GM11168 (cell line): ENCODE data around the gene SDK1.

ENCODE experiments used
- in situ Hi-C: fragments of 300-500 bp; cut with MboI; formaldehyde crosslinking; loops from one replicate; pipeline ENCODE4 v1.12.0; 2022; ENCODE audit warnings: low sequenced_read_pairs; ENCODE audit not compliant: unreplicated experiment

The SDK1 gene

GRCh38 chr7:3895341-3896116, 594.5 kb downstream of the SDK1 start:
- in situ Hi-C loops, result no loop called here

GRCh38 chr7:3896169-3896765, 595.2 kb downstream of the SDK1 start:
- in situ Hi-C loops, result no loop called here

- in situ Hi-C loops, result no loop called here
Observed at GRCh38 chr7:3897430-3898372, 596.6 kb downstream of the SDK1 start.

- in situ Hi-C loops, result no loop called here
Observed at GRCh38 chr7:3899559-3899991, 598.5 kb downstream of the SDK1 start.

- in situ Hi-C loops, result no loop called here
Observed at GRCh38 chr7:3908153-3908552, 607.1 kb downstream of the SDK1 start.

- in situ Hi-C loops, result no loop called here
Observed at GRCh38 chr7:3909128-3909527, 608.1 kb downstream of the SDK1 start.

GRCh38 chr7:3910054-3910453, 609.0 kb downstream of the SDK1 start:
- in situ Hi-C loops, result no loop called here

- in situ Hi-C loops, result no loop called here
Observed at GRCh38 chr7:3911685-3912084, 610.6 kb downstream of the SDK1 start.

GRCh38 chr7:3912291-3912690, 611.2 kb downstream of the SDK1 start:
- in situ Hi-C loops, result no loop called here

GRCh38 chr7:3914051-3914775, 613.2 kb downstream of the SDK1 start:
- in situ Hi-C loops, result no loop called here

GRCh38 chr7:3915337-3915878, 614.4 kb downstream of the SDK1 start:
- in situ Hi-C loops, result no loop called here

- in situ Hi-C loops, result no loop called here
Observed at GRCh38 chr7:3916146-3916545, 615.1 kb downstream of the SDK1 start.

- in situ Hi-C loops, result no loop called here
Observed at GRCh38 chr7:3917436-3917835, 616.4 kb downstream of the SDK1 start.

GRCh38 chr7:3918576-3918975, 617.5 kb downstream of the SDK1 start:
- in situ Hi-C loops, result no loop called here

- in situ Hi-C loops, result no loop called here
Observed at GRCh38 chr7:3922175-3922635, 621.2 kb downstream of the SDK1 start.

GRCh38 chr7:3923307-3923918, 622.4 kb downstream of the SDK1 start:
- in situ Hi-C loops, result no loop called here

GRCh38 chr7:3924277-3924676, 623.2 kb downstream of the SDK1 start:
- in situ Hi-C loops, result no loop called here

GRCh38 chr7:3927446-3928110, 626.5 kb downstream of the SDK1 start:
- in situ Hi-C loops, result no loop called here
